Kidney capillary endothelial cell (primary cell): ENCODE measurements around the gene GRIP2.

Source experiments
- DNase-seq: peaks from one replicate; pipeline ENCODE4 v3.0.0-alpha.2; 2018; ENCODE audit warnings: low spot score

GRIP2 gene

DNA sequence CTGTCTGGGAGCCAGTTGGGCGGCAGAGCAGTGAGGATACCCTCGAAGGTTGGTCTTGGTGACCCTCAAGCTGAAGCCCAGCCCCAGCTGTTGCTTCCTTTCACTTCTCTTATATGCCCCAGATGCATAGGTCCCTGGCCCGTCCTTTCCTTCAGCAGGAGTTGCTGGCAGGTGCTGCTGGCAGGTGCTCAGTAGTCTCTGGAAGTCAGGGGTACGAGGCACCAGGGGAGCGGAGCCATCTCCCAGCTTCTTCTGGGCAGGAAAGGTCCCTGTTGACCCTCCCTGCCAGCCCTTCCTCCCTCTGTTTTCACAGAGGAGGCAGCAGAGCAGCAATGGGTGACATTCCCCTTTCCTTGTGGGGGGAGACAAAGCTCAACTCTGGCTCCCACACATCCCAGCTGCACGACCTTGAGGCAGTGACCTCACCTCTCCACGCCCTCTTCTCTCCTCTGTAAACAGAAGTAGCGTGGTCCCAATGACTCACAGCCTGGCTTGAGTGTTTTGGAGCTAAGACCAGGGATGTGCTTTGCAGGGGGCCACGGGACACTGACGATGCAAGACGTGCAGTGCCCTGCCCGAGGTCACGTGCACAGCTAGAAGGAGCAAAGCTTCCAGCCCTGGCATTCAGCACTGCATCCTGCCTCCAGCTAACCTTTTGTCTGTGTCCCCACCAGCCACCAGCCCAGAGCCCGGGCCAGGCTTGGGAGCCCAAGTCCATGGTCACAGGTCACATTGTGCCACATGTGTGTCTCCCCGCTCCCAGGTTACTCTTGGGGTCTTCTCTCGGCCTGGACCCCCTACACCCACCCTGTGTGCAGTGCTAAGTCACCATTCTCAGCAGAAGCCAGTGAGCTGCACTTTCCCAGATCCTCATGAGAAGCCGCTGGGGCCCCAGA, 88.0 kb downstream of the GRIP2 start:
- DNase-seq, result peak; percentile 80

DNA sequence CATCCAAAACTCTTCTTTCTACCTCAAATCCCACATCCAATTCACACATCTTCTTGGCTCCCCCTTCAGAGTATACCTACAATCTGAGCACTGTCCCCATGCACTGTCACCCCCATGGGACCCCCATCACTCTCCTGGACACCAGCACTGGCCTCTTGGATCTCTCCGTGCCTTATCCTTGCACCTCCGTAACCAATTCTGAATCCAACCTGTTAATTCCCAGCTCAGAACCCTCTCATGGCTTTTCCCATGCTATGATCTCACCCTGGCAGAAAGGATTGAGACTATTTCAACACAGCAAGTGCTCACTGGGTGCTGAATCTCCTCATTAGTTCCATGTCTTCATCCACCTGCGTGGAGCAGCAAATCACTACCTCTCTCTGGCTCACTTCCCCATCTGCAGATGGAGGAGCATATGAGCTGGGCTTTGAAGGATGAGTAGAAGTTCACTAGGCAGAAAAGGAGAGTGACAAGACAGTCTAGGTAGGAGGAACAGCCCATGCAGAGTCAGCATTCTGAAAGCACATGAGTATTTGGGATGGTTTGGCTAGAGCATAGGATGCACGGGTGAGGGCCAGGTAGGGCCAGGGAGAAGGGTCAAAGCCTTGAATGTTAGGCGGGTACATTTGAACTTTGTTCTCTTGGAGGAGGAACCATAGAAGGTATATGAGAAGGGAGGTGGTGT, 89.1 kb downstream of the GRIP2 start:
- no peak for DNase-seq

DNA sequence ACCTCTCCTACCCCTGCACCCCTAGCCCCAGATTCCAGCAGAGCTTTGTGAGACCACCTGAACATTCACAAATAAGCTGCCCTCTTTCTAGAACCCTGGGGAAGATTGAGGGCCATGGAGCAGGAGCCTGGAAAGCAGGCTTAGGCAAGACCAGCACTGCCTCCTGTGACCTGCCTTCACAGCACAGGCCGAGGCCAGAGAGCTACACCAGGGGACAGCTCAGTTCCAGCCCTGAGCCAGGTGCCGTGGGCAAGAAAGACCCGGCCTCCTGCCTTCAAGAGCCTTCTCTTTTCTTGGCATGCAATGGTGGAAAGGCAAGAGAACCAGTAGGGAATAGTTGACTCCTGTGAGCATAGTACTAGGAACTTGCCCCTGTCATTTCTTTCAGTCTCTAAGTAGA, 89.6 kb downstream of the GRIP2 start:
- DNase-seq, result no peak

DNA sequence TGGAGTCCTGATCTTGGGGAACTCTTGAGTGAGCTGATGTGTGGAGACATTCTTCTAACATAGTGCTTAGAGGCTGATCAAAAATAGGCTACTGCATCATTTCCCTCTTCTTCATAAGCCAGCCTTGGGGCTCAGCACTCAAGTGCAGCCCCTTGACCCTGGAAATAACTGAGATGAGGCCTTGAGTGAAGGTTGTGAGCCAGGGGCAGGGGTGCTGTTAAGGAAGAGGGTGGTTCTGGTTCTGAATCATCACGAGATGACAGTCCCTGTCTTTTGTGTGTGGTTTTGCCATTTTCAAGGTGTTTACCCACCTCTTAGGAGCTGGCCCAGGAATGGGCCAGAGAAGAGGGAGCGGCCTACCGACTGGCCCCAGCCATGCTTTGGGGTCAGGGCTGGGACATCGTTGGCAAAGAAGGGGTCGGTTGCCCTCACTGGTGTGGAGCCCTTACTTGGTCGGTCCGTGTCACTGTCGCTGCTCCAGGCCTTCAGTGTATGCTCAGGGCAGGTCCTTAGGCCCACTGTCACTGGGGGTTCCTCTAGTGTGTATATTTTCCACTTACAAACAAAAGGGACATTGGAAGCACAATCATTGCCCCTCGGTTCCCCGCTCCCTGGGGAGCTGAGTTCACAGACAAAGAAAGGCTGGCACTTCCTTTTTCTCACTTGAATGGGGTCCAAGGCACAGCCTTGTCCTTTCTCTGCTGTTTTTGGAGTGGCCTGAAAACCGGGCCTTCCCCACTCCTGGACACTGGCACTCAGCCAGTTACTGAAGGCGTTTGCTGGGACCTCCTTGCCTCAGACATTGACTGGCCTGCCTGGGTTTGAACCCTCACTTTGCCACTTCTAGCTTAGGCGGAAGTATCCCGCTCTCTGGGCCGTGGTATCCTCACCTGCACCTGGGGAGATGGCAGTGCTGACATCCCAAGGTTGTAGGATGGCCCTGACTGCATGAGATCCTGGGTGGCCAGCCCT, 91.1 kb downstream of the GRIP2 start:
- DNase-seq, result no peak

DNA sequence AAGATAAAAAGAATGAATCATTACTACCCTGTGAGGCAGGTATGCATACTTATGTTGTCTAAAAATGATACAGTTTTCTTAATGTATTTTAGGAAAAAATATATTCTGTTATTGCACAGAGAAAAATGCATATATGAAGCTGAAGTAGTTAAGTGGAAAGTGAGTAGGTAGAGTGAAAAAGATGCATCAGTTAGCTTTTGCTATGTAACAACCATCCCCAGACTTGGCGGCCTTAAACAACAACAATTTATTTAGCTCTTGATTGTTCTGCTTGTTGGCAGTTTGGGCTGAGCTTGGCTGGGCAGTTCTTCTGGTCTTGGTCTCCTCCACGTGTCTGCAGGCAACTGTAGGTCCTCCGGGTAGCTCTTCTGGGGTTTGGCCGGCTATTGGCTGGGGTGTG, 92.1 kb downstream of the GRIP2 start:
- DNase-seq, result no peak

DNA sequence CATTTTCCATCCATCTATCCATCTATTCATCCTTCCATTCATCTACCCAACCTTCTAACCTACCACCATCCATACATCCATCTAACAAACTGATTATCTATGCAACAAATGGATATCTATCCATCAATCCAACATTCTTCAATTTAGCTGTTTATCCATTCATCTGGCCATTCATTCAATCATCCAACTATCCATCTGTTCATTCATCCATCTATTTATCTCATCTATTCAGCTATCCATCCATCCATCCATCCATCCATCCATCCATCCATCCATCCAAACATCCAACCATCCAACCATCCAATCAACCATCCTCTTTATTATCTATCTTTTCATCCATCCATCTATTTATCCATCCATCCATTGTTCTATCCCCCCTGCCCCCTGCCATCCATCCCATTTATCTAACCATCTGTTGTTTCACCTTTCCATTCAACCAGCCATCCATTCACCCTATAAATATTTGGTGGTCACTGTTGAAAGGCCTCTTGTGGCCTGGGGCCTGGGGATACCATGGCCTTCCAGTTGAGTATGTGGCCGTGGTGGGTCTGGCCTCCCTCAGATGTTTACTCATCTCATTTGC, 93.1 kb downstream of the GRIP2 start:
- DNase-seq, result no peak

DNA sequence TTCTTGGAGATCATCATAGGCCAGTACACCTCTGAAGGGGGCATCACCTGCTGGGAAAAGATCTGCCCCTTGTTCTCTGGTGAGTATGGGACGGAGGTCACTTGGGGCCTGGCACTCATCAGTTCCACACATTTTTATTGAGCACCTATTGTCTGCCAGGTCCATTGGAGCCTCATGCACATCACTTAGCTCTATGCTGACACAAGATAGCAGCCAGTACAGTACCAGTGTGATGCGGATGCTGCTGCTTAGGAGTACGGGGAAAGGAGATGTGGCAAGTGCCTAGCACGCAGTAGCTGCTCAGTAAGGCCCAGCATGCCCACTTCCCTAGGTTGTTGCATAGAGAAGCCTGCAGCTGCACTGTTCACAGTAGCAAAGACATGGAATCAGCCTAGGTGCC, 94.4 kb downstream of the GRIP2 start:
- DNase-seq, result no peak

DNA sequence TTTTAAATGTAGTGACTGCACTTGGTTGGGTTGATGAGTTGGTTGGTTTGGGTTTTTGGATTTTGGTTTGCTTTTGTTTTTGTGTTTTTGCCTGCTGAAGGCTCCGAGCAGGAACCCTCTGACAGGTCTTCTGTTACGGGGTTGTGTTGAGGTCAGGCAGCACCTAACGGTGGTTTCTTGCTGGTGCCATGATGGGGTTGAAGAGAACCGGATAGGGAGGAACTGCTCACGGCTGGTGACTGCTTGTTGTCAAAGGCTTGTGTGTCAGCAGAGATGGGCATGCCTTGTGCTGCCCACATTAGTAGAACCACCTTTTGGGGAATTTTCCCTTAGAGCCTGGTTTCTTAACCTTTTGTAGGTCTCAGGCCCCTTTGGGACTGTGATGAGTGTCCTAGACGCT, 95.8 kb downstream of the GRIP2 start:
- DNase-seq, result no peak

DNA sequence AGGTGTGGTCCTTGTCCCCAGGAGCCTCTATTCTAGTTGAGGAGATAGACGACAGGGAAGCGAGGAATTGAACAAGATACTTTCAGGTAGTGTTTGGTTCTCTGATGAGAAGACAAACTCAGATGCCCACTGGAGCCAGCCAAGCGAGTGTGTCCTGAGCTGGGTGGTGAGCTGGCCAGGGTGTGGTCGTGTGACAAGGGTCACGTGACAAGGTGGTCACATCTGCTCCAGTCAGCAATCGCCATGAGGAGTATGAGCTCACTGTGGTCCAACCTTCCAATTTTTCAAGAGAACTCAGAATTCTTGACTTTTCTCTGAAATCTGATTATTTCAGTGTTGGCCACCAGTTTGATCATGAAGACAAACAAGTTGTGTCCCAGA, 98.2 kb downstream of the GRIP2 start:
- no peak for DNase-seq

DNA sequence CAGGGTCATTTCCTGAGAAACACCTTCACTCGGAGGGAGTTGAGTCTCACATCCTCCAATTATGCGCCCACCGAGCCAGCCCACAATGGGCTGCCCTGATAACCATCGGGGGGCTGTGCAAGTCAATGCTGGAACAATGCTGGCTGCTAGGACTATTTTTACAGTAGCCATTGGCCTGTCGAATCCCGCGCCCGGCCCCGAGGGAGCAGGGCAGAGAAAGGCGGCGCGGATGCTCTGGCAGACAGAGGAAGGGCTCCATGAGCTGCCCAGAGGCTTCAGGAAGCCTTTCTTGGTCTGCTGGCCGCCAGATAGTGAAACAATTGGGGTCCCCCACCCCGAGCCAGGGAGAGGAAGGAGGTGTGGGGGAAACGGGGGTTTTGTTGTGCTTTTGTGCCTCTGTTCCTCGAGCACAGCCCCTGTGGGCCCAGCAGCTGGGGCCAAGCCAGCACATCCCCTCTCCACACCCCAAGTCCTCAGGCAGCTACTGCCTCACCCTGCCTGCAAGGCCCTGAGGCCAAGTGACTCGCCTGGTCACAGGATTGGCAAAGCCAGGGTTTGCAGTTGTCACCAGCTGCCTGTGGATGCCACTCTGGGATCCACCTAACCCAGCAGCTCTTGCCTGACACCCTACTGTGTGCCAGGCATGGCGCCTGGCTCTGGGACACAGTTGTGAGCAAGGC, 98.8 kb downstream of the GRIP2 start:
- peak; percentile 75 for DNase-seq

DNA sequence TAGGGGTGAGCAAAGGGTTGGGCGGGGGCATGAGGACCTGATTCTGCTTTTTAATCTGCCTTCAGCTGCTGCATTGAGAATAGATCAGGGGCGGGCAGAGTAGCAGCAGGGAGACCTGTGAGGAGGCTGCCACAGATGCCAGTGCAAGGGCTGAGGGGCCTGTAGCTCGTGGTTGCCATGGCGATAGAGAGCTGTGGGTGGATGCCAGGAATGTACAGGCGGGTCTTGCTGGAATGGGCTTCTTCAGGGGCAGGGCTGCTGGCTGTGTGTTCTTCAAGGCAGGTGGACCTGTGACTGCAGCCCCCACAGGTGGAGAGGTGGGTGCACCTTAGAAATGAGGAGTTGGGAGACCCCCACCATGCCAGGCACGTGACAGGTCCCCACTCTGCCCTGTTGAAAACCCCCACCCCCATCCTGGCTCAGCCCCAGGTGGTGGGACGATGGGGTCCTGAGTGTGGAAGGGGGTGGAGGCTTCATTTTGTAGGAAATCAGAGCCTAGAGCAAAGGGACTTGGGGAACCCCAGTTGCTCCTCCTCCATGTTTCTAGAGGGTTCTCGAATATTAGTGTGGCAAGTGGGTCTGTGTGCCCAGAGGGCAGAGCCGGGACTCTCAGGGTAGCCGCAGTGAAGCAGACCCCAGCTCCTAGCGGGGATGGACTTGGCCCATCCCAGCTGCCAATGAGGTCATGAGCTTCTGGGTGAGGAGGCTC, 99.5 kb downstream of the GRIP2 start:
- no peak for DNase-seq

DNA sequence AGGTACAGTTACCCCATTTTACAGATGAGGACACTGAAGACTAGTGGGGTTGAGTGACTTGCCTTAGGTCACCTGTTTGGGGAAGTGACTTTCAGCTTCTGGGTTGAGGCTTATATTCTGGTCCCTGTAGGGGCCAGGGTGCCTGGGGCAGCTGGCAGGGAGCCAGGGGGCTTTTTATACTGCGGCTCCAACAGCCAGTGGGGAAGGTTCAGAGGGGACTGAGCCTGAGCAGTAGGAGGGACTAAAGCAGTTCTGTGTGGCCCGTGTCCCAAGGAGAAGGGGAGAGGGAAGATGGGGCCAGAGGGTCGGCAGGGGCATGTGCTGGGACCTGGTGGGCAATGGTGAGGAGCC, 100.0 kb downstream of the GRIP2 start:
- no peak for DNase-seq

DNA sequence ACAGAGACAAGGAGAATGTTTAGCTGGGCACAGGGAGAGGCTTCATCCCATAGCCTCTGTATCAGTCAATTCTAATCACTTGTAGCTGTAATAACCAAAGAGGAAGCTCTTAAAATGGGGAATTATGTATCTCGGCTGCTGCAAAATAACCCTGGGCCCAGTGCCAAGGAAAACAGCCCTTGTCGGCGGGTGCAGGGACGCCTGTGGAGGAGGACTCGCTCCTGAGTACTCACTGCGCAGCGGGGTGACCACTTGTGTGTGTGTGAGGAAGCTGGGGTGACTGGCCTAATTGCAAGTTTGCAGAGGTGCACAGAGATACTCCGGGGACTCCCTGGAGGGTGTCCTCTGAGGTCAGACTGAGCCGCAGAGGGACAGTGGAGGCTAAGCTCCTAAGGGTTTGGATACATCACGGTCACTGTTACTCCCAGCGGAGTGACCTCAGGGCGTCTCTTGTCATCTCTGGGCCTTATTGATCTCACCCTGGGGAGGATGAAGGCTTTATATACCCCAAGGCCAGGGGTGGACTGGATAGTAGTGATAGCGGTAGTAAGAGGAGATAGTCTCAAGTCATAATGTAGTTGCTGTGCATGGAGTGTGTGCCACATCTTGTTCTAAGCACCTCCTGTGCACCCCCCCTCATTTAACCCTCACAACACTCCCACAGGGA, 100.5 kb downstream of the GRIP2 start:
- DNase-seq, result no peak
